ENCODE data around the gene TAS2R38. TPM values are rescaled to one million over a fixed set of nuclear protein-coding genes. Genes with fewer than 3 reads are reported as not detected.

The TAS2R38 gene
- total RNA-seq, 2 experiments from 2014 or later: not detected

GRCh38 chr7:141952461-141952860 is 21.1 kb downstream of the TAS2R38 start:
- Mint-ChIP-seq H3K27me3 (peaks cover 7% of the 10 kb centered on the region), H3K36me3 (no peaks in the 10 kb centered on the region), H3K4me1 (no peaks in the 10 kb centered on the region), H3K4me3 (no peak overlapping the region), H3K9me3 (no peaks in the 10 kb centered on the region), H3K27ac (no peak overlapping the region)
- ATAC-seq (ENCODE audit: low read depth) (no peak), DNase-seq (no peak)
- POLR2A ChIA-PET: no interaction called here

GRCh38 chr7:141950806-141951205 is 22.8 kb downstream of the TAS2R38 start:
- peaks cover 6% of the 10 kb centered on the region for H3K27me3 Mint-ChIP-seq

GRCh38 chr7:141949911-141950310 is 23.7 kb downstream of the TAS2R38 start:
- POLR2A ChIA-PET: no interaction called here
- DNase-seq (no peak), ATAC-seq (ENCODE audit: low read depth) (no peak)
- Mint-ChIP-seq H3K27ac (no peak overlapping the region), H3K4me1 (no peaks in the 10 kb centered on the region), H3K4me3 (no peak overlapping the region), H3K27me3 (peaks cover 4% of the 10 kb centered on the region), H3K9me3 (no peaks in the 10 kb centered on the region), H3K36me3 (no peaks in the 10 kb centered on the region)

More at GRCh38 chr7:141950806-141951205, 22.8 kb downstream of the TAS2R38 start:
- ATAC-seq (ENCODE audit: low read depth) (no peak), DNase-seq (no peak)
- Mint-ChIP-seq H3K9me3 (no peaks in the 10 kb centered on the region), H3K27ac (no peak overlapping the region), H3K4me3 (no peak overlapping the region), H3K36me3 (no peaks in the 10 kb centered on the region), H3K4me1 (no peaks in the 10 kb centered on the region)
- POLR2A ChIA-PET: no interaction called here

- POLR2A ChIA-PET: no interaction called here
- Mint-ChIP-seq H3K9me3 (no peaks in the 10 kb centered on the region), H3K4me3 (no peak overlapping the region), H3K36me3 (no peaks in the 10 kb centered on the region), H3K27ac (no peak overlapping the region), H3K27me3 (peaks cover 4% of the 10 kb centered on the region), H3K4me1 (no peaks in the 10 kb centered on the region)
- ATAC-seq (ENCODE audit: low read depth) (no peak), DNase-seq (no peak)
These were observed 24.1 kb downstream of the TAS2R38 start for GRCh38 chr7:141949451-141949850.

- no peak overlapping the region for H3K4me3 Mint-ChIP-seq
- H3K27ac Mint-ChIP-seq: no peak overlapping the region
- DNase-seq (no peak), ATAC-seq (ENCODE audit: low read depth) (no peak)
- POLR2A ChIA-PET: no interaction called here
- H3K36me3 Mint-ChIP-seq: no peaks in the 10 kb centered on the region
- no peaks in the 10 kb centered on the region for H3K4me1 Mint-ChIP-seq
- H3K9me3 Mint-ChIP-seq: no peaks in the 10 kb centered on the region
- H3K27me3 Mint-ChIP-seq: peaks cover 4% of the 10 kb centered on the region
These were observed 24.6 kb downstream of the TAS2R38 start for GRCh38 chr7:141949021-141949420.

- no peaks in the 10 kb centered on the region for H3K36me3 Mint-ChIP-seq
- H3K9me3 Mint-ChIP-seq: peaks cover 8% of the 10 kb centered on the region
- POLR2A ChIA-PET: no interaction called here
- H3K27ac Mint-ChIP-seq: no peak within 1 kb of the TSS
- DNase-seq (no peak), ATAC-seq (ENCODE audit: low read depth) (no peak)
- H3K27me3 Mint-ChIP-seq: peaks cover 4% of the 10 kb centered on the region
- no peak within 1 kb of the TSS for H3K4me3 Mint-ChIP-seq
- H3K4me1 Mint-ChIP-seq: no peaks in the 10 kb centered on the region
These were observed 26.8 kb downstream of the TAS2R38 start, which contains the start of gene CLEC5A for GRCh38 chr7:141946796-141947195. TSS of gene CLEC5A (minus strand) at chr7:141946974. CDS start at chr7:141946292, 682 bp downstream.

- no peaks in the 10 kb centered on the region for H3K36me3 Mint-ChIP-seq
- H3K9me3 Mint-ChIP-seq: peaks cover 14% of the 10 kb centered on the region
- peaks cover 6% of the 10 kb centered on the region for H3K27me3 Mint-ChIP-seq
- no peak overlapping the region for H3K27ac Mint-ChIP-seq
- POLR2A ChIA-PET: no interaction called here
- DNase-seq: no peak
- ATAC-seq (ENCODE audit: low read depth): no peak
- no peak overlapping the region for H3K4me3 Mint-ChIP-seq
- no peaks in the 10 kb centered on the region for H3K4me1 Mint-ChIP-seq
These were observed 28.2 kb downstream of the TAS2R38 start for GRCh38 chr7:141945356-141945755.

- no peak for DNase-seq
- no peak overlapping the region for H3K4me3 Mint-ChIP-seq
- H3K9me3 Mint-ChIP-seq: peaks cover 14% of the 10 kb centered on the region
- POLR2A ChIA-PET: no interaction called here
- no peak overlapping the region for H3K27ac Mint-ChIP-seq
- peaks cover 2% of the 10 kb centered on the region for H3K27me3 Mint-ChIP-seq
- H3K4me1 Mint-ChIP-seq: no peaks in the 10 kb centered on the region
- no peak for ATAC-seq (ENCODE audit: low read depth)
- H3K36me3 Mint-ChIP-seq: no peaks in the 10 kb centered on the region
These were observed 28.8 kb downstream of the TAS2R38 start for GRCh38 chr7:141944811-141945210.

- Mint-ChIP-seq H3K36me3 (no peaks in the 10 kb centered on the region), H3K27me3 (peaks cover 2% of the 10 kb centered on the region), H3K4me3 (no peak overlapping the region), H3K9me3 (peaks cover 14% of the 10 kb centered on the region), H3K27ac (no peak overlapping the region), H3K4me1 (no peaks in the 10 kb centered on the region)
- DNase-seq: no peak
- ATAC-seq (ENCODE audit: low read depth): no peak
- POLR2A ChIA-PET: interaction anchor here (0.5 kb wide), 1 partner anchor 1128 kb away, joined by 4 read pairs; no protein-coding TSS in a partner anchor
These were observed 29.7 kb downstream of the TAS2R38 start for GRCh38 chr7:141943846-141944245.

- Mint-ChIP-seq H3K4me1 (no peaks in the 10 kb centered on the region), H3K4me3 (no peak overlapping the region), H3K27me3 (peaks cover 4% of the 10 kb centered on the region), H3K27ac (no peak overlapping the region), H3K36me3 (no peaks in the 10 kb centered on the region), H3K9me3 (peaks cover 15% of the 10 kb centered on the region)
- DNase-seq (no peak), ATAC-seq (ENCODE audit: low read depth) (no peak)
- POLR2A ChIA-PET: no interaction called here
These were observed 32.5 kb downstream of the TAS2R38 start for GRCh38 chr7:141941075-141941474.

- H3K9me3 Mint-ChIP-seq: peaks cover 8% of the 10 kb centered on the region
- POLR2A ChIA-PET: no interaction called here
- no peaks in the 10 kb centered on the region for H3K4me1 Mint-ChIP-seq
- no peaks in the 10 kb centered on the region for H3K36me3 Mint-ChIP-seq
- no peak for DNase-seq
- H3K27me3 Mint-ChIP-seq: no peaks in the 10 kb centered on the region
- ATAC-seq (ENCODE audit: low read depth): no peak
- H3K27ac Mint-ChIP-seq: no peak overlapping the region
- no peak overlapping the region for H3K4me3 Mint-ChIP-seq
These were observed 43.4 kb downstream of the TAS2R38 start for GRCh38 chr7:141930211-141930610.

GRCh38 chr7:141928845-141929195 is 44.8 kb downstream of the TAS2R38 start:
- H3K27ac Mint-ChIP-seq: no peak overlapping the region

GRCh38 chr7:141928146-141928844 is 45.3 kb downstream of the TAS2R38 start:
- POLR2A ChIA-PET: no interaction called here
- Mint-ChIP-seq H3K27ac (no peak overlapping the region), H3K27me3 (no peaks in the 10 kb centered on the region), H3K4me3 (no peak overlapping the region), H3K36me3 (no peaks in the 10 kb centered on the region), H3K4me1 (no peaks in the 10 kb centered on the region), H3K9me3 (peaks cover 8% of the 10 kb centered on the region)
- DNase-seq: no peak
- no peak for ATAC-seq (ENCODE audit: low read depth)

More at GRCh38 chr7:141928845-141929195, 44.8 kb downstream of the TAS2R38 start:
- Mint-ChIP-seq H3K27me3 (no peaks in the 10 kb centered on the region), H3K9me3 (peaks cover 8% of the 10 kb centered on the region), H3K36me3 (no peaks in the 10 kb centered on the region), H3K4me3 (no peak overlapping the region), H3K4me1 (no peaks in the 10 kb centered on the region)
- POLR2A ChIA-PET: no interaction called here
- DNase-seq (no peak), ATAC-seq (ENCODE audit: low read depth) (no peak)
